ENCODE results near the gene SBF1.

DNA sequence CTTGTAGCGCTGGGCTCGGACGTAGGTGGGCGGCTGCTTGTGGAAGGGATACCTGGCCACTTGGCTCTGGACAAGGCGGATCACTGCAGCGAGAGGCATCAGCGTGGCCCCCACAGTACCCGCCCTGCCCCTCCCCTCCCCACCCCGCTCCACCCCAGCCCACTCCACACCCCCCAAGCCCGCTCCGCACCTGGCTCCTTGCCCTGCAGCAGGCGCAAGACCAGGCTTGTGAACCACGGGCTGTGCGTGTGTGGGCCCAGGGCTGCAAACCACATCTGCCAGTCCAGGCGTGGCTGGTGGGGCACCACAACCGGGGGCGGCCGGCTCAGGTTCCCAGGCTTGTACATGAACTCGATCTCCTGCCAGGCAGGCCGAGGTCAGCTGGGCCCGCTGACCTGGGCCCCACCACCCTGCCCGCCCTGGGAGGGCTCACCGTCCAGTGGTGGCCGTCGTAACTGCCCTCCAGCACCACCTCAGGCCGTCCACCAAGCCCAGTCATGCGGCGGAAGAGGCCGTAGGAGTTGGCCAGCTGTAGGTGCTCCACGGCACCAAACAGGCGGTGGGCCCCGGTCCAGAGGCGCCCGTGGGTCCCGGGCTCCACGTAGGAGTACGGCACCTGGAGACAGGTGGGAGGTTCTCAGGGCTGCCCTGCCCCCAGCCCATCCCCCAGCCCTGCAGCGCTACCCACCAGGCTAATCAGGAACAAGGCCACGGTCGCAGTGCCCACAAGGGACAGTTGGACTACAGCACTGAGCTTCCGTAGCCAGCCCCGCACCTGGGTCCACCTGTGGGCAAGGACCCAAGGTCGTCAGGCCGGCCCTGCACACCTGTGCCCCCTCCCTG lies 29.8 kb upstream of the SBF1 start:
- TF ChIP-seq, protein P1, sequence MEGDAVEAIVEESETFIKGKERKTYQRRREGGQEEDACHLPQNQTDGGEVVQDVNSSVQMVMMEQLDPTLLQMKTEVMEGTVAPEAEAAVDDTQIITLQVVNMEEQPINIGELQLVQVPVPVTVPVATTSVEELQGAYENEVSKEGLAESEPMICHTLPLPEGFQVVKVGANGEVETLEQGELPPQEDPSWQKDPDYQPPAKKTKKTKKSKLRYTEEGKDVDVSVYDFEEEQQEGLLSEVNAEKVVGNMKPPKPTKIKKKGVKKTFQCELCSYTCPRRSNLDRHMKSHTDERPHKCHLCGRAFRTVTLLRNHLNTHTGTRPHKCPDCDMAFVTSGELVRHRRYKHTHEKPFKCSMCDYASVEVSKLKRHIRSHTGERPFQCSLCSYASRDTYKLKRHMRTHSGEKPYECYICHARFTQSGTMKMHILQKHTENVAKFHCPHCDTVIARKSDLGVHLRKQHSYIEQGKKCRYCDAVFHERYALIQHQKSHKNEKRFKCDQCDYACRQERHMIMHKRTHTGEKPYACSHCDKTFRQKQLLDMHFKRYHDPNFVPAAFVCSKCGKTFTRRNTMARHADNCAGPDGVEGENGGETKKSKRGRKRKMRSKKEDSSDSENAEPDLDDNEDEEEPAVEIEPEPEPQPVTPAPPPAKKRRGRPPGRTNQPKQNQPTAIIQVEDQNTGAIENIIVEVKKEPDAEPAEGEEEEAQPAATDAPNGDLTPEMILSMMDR (IDR thresholded peaks at IDR 0.05), result no peak
- TF ChIP-seq POLR2AphosphoS5 (IDR thresholded peaks at IDR 0.05), result no peak
